SK-N-SH (cell line): Measurements from ENCODE around the gene SLC41A3.

Source experiments
- EP300 ChIP-seq, 2 experiments: IDR thresholded peaks; 2 replicates each; pipeline versions ENCODE4 v1.4.0 to v1.6.1; 2012; ENCODE audit warnings: borderline replicate concordance in 1 of 2, low read depth in 1 of 2, low read length in 1 of 2
- JUND ChIP-seq: IDR thresholded peaks from 2 replicates; pipeline ENCODE4 v1.4.0; 2012
- NFIC ChIP-seq: IDR thresholded peaks from 2 replicates; pipeline ENCODE4 v1.4.0; 2012; ENCODE audit warnings: borderline replicate concordance
- RCOR1 ChIP-seq: fragments of 150-350 bp; IDR thresholded peaks from 2 replicates; pipeline ENCODE4 v1.6.1; 2017; ENCODE audit warnings: antibody characterized with exemption, low read length
- TF ChIP-seq, protein P1 (sequence below): IDR thresholded peaks from 2 replicates; pipeline ENCODE4 v1.6.1; 2012; ENCODE audit warnings: mild to moderate bottlenecking, low read depth, low read length, moderate library complexity
- TF ChIP-seq, protein P2 (sequence below): fragments of 200-600 bp; sonication (generic); IDR thresholded peaks from 2 replicates; pipeline ENCODE4 v1.6.1; 2017; ENCODE audit warnings: antibody characterized with exemption, mild to moderate bottlenecking, moderate library complexity
- TF ChIP-seq, protein P3 (sequence below): IDR thresholded peaks from 2 replicates; pipeline ENCODE4 v1.4.0; 2012; ENCODE audit warnings: low read depth
- TF ChIP-seq, protein P4 (sequence below): fragments of 150-350 bp; IDR thresholded peaks from 2 replicates; pipeline ENCODE4 v1.6.1; 2017; ENCODE audit warnings: antibody characterized with exemption, low read length, low read depth, borderline replicate concordance

DNA sequence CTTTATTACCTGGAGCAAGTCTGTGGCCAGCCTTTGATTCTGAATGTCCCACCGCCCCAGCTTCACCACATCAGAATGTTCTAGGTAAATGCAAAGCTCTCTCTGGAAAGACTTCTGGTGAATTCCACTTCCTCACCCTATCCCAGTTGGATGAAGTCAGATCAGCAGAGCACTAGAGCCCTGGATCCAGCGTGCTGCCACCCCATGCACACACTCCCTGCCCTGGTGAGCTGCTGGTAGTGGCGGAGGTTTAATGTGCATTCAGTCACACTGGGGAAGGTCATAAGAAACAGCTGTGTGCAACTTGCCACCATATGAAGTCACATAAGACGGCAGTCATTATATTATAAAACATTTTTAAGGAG lies 16.3 kb upstream of the SLC41A3 start:
- TF ChIP-seq, protein P1, sequence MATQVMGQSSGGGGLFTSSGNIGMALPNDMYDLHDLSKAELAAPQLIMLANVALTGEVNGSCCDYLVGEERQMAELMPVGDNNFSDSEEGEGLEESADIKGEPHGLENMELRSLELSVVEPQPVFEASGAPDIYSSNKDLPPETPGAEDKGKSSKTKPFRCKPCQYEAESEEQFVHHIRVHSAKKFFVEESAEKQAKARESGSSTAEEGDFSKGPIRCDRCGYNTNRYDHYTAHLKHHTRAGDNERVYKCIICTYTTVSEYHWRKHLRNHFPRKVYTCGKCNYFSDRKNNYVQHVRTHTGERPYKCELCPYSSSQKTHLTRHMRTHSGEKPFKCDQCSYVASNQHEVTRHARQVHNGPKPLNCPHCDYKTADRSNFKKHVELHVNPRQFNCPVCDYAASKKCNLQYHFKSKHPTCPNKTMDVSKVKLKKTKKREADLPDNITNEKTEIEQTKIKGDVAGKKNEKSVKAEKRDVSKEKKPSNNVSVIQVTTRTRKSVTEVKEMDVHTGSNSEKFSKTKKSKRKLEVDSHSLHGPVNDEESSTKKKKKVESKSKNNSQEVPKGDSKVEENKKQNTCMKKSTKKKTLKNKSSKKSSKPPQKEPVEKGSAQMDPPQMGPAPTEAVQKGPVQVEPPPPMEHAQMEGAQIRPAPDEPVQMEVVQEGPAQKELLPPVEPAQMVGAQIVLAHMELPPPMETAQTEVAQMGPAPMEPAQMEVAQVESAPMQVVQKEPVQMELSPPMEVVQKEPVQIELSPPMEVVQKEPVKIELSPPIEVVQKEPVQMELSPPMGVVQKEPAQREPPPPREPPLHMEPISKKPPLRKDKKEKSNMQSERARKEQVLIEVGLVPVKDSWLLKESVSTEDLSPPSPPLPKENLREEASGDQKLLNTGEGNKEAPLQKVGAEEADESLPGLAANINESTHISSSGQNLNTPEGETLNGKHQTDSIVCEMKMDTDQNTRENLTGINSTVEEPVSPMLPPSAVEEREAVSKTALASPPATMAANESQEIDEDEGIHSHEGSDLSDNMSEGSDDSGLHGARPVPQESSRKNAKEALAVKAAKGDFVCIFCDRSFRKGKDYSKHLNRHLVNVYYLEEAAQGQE: no peak
- TF ChIP-seq, protein P2, sequence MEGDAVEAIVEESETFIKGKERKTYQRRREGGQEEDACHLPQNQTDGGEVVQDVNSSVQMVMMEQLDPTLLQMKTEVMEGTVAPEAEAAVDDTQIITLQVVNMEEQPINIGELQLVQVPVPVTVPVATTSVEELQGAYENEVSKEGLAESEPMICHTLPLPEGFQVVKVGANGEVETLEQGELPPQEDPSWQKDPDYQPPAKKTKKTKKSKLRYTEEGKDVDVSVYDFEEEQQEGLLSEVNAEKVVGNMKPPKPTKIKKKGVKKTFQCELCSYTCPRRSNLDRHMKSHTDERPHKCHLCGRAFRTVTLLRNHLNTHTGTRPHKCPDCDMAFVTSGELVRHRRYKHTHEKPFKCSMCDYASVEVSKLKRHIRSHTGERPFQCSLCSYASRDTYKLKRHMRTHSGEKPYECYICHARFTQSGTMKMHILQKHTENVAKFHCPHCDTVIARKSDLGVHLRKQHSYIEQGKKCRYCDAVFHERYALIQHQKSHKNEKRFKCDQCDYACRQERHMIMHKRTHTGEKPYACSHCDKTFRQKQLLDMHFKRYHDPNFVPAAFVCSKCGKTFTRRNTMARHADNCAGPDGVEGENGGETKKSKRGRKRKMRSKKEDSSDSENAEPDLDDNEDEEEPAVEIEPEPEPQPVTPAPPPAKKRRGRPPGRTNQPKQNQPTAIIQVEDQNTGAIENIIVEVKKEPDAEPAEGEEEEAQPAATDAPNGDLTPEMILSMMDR: no peak
- TF ChIP-seq NFIC (no peak), RCOR1 (0 out of 2 replicates have a peak, but pooled peaks have one; percentile 13), JUND (no peak), EP300 (IDR thresholded peaks at IDR 0.05; ENCODE audit: borderline replicate concordance in 1 of 2, low read depth in 1 of 2, low read length in 1 of 2) (no peak)
- TF ChIP-seq, protein P3, sequence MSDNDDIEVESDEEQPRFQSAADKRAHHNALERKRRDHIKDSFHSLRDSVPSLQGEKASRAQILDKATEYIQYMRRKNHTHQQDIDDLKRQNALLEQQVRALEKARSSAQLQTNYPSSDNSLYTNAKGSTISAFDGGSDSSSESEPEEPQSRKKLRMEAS: no peak
- TF ChIP-seq, protein P4, sequence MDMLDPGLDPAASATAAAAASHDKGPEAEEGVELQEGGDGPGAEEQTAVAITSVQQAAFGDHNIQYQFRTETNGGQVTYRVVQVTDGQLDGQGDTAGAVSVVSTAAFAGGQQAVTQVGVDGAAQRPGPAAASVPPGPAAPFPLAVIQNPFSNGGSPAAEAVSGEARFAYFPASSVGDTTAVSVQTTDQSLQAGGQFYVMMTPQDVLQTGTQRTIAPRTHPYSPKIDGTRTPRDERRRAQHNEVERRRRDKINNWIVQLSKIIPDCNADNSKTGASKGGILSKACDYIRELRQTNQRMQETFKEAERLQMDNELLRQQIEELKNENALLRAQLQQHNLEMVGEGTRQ: no peak
